ENCODE data around the gene CNOT3. TPM values are rescaled to one million over a fixed set of nuclear protein-coding genes. Genes with fewer than 3 reads are reported as not detected.
A peak's percentile ranks its signal among the peaks of the same experiment; 100 is the strongest.
"Not testable (repeated sequence)": the region's sequence is repeated elsewhere in the genome, so short reads cannot be mapped to it uniquely, and the experiment has no call there.

Gene CNOT3
- total and polyA plus RNA-seq, 2 of the 13 experiments (the other 11 are each of a cell fraction or from before 2014, with no cell fraction given), result 4.3 to 5.8 TPM

DNA sequence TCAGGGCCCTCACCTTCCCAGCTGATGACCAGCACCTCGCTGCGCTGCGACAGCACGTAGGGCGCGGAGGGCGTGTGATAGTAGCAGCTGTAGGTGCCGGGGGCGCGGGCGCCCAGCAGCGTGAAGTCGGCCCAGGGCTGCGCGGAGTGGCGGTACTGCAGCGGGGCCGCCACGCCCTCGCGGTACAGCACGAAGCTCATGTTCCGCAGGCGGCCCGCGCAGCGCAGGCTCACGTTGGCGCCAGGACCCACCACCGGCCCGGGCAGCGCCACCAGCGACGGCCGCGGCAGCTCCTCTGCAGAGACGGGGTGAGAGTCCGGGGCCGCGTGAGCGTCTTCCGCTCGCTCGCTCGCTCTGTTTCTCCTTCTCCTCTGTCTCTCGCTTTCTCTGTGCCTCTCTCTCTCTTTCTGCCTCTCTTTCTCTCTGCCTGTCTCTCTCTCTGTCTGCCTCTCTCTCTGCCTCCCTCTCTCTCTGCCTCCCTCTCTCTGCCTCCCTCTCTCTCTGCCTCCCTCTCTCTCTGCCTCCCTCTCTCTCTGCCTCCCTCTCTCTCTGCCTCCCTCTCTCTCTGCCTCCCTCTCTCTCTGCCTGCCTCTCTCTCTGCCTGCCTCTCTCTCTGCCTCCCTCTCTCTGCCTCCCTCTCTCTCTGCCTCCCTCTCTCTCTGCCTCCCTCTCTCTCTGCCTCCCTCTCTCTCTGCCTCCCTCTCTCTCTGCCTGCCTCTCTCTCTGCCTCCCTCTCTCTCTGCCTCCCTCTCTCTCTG is 41.5 kb upstream of the CNOT3 start (continued):
- TF ChIP-seq FOXC1 (CRISPR knock-in tag; IDR thresholded peaks at IDR 0.05; ENCODE audit: borderline replicate concordance) (peak; percentile 62; the same call in 1 of the 2 replicates), ATF7-NPFF (CRISPR knock-in tag; IDR thresholded peaks at IDR 0.05; ENCODE audit: low read depth) (peak; percentile 95), TCF12 (CRISPR knock-in tag; IDR thresholded peaks at IDR 0.05) (peak; percentile 54; the same call in 1 of the 2 replicates), NKX3-1 (CRISPR knock-in tag; IDR thresholded peaks at IDR 0.05) (peak; percentile 74; the same call in 1 of the 2 replicates), ZNF263 (CRISPR knock-in tag; IDR thresholded peaks at IDR 0.05) (peak; percentile 61; the same call in 1 of the 2 replicates), ZNF232 (CRISPR knock-in tag; IDR thresholded peaks at IDR 0.05; ENCODE audit: borderline replicate concordance) (peak; percentile 78), GABPB1 (CRISPR knock-in tag; IDR thresholded peaks at IDR 0.05) (peak; percentile 58; the same call in 1 of the 2 replicates), BORCS8-MEF2B (CRISPR knock-in tag; IDR thresholded peaks at IDR 0.05) (peak; percentile 78), ZNF773 (CRISPR knock-in tag; IDR thresholded peaks at IDR 0.05; ENCODE audit: borderline replicate concordance) (peak; percentile 84; the same call in 1 of the 2 replicates), ZNF792 (CRISPR knock-in tag; IDR thresholded peaks at IDR 0.05) (0 out of 2 replicates have a peak, but pooled peaks have one; percentile 43), TMF1 (CRISPR knock-in tag; IDR thresholded peaks at IDR 0.05; ENCODE audit: low read depth) (peak; percentile 59; the same call in 1 of the 2 replicates), SPEN (CRISPR knock-in tag; IDR thresholded peaks at IDR 0.05; ENCODE audit: low read depth) (peak; percentile 71; the same call in 1 of the 2 replicates), ZMAT3 (CRISPR knock-in tag; conservative IDR thresholded peaks at IDR 0.05) (peak; percentile 92)
- not testable (repeated sequence) for TF ChIP-seq TCF12 (IDR thresholded peaks at IDR 0.05)
- TF ChIP-seq, protein P1, sequence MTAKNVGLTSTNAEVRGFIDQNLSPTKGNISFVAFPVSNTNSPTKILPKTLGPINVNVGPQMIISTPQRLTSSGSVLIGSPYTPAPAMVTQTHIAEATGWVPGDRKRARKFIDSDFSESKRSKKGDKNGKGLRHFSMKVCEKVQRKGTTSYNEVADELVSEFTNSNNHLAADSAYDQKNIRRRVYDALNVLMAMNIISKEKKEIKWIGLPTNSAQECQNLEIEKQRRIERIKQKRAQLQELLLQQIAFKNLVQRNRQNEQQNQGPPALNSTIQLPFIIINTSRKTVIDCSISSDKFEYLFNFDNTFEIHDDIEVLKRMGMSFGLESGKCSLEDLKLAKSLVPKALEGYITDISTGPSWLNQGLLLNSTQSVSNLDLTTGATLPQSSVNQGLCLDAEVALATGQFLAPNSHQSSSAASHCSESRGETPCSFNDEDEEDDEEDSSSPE (CRISPR knock-in tag; IDR thresholded peaks at IDR 0.05), result peak; percentile 61; the same call in 1 of the 2 replicates
- TF ChIP-seq, protein P2, sequence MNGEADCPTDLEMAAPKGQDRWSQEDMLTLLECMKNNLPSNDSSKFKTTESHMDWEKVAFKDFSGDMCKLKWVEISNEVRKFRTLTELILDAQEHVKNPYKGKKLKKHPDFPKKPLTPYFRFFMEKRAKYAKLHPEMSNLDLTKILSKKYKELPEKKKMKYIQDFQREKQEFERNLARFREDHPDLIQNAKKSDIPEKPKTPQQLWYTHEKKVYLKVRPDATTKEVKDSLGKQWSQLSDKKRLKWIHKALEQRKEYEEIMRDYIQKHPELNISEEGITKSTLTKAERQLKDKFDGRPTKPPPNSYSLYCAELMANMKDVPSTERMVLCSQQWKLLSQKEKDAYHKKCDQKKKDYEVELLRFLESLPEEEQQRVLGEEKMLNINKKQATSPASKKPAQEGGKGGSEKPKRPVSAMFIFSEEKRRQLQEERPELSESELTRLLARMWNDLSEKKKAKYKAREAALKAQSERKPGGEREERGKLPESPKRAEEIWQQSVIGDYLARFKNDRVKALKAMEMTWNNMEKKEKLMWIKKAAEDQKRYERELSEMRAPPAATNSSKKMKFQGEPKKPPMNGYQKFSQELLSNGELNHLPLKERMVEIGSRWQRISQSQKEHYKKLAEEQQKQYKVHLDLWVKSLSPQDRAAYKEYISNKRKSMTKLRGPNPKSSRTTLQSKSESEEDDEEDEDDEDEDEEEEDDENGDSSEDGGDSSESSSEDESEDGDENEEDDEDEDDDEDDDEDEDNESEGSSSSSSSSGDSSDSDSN (CRISPR knock-in tag; IDR thresholded peaks at IDR 0.05), result peak; percentile 86; the same call in 1 of the 2 replicates
- TF ChIP-seq, protein P3, sequence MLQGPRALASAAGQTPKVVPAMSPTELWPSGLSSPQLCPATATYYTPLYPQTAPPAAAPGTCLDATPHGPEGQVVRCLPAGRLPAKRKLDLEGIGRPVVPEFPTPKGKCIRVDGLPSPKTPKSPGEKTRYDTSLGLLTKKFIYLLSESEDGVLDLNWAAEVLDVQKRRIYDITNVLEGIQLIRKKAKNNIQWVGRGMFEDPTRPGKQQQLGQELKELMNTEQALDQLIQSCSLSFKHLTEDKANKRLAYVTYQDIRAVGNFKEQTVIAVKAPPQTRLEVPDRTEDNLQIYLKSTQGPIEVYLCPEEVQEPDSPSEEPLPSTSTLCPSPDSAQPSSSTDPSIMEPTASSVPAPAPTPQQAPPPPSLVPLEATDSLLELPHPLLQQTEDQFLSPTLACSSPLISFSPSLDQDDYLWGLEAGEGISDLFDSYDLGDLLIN (CRISPR knock-in tag; IDR thresholded peaks at IDR 0.05; ENCODE audit: borderline replicate concordance), result peak; percentile 79; the same call in 1 of the 2 replicates
- TF ChIP-seq, protein P4, sequence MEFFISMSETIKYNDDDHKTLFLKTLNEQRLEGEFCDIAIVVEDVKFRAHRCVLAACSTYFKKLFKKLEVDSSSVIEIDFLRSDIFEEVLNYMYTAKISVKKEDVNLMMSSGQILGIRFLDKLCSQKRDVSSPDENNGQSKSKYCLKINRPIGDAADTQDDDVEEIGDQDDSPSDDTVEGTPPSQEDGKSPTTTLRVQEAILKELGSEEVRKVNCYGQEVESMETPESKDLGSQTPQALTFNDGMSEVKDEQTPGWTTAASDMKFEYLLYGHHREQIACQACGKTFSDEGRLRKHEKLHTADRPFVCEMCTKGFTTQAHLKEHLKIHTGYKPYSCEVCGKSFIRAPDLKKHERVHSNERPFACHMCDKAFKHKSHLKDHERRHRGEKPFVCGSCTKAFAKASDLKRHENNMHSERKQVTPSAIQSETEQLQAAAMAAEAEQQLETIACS (CRISPR knock-in tag; IDR thresholded peaks at IDR 0.05), result 0 out of 2 replicates have a peak, but pooled peaks have one; percentile 38
- TF ChIP-seq, protein P5, sequence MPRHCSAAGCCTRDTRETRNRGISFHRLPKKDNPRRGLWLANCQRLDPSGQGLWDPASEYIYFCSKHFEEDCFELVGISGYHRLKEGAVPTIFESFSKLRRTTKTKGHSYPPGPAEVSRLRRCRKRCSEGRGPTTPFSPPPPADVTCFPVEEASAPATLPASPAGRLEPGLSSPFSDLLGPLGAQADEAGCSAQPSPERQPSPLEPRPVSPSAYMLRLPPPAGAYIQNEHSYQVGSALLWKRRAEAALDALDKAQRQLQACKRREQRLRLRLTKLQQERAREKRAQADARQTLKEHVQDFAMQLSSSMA (CRISPR knock-in tag; IDR thresholded peaks at IDR 0.05), result peak; percentile 46; the same call in 1 of the 2 replicates
- TF ChIP-seq, protein P6, sequence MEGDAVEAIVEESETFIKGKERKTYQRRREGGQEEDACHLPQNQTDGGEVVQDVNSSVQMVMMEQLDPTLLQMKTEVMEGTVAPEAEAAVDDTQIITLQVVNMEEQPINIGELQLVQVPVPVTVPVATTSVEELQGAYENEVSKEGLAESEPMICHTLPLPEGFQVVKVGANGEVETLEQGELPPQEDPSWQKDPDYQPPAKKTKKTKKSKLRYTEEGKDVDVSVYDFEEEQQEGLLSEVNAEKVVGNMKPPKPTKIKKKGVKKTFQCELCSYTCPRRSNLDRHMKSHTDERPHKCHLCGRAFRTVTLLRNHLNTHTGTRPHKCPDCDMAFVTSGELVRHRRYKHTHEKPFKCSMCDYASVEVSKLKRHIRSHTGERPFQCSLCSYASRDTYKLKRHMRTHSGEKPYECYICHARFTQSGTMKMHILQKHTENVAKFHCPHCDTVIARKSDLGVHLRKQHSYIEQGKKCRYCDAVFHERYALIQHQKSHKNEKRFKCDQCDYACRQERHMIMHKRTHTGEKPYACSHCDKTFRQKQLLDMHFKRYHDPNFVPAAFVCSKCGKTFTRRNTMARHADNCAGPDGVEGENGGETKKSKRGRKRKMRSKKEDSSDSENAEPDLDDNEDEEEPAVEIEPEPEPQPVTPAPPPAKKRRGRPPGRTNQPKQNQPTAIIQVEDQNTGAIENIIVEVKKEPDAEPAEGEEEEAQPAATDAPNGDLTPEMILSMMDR (CRISPR knock-in tag; IDR thresholded peaks at IDR 0.05), result peak; percentile 41; the same call in 1 of the 2 replicates

Measured in HepG2 (cell line).